Neural cell (in vitro differentiated cells): ENCODE measurements around the gene CACNA1A. TPM values are rescaled to one million over a fixed set of nuclear protein-coding genes. Genes with fewer than 3 reads are reported as not detected.

Experiments used
- H2AFZ ChIP-seq: fragments of 200-600, 300-800 bp; sonication (generic), shearing (Covaris generic); 2 replicates; pipeline ENCODE4 v1.6.0; 2014; ENCODE audit warnings: low read depth, mild to moderate bottlenecking, antibody characterized with exemption, low read length, moderate library complexity
- H3F3A ChIP-seq: fragments of 200-600 bp; shearing (Covaris generic); 2 replicates; pipeline ENCODE4 v1.6.1; 2016; ENCODE audit warnings: mild to moderate bottlenecking, moderate library complexity, mixed read lengths, antibody characterized with exemption, low read length; ENCODE audit not compliant: insufficient read depth, poor library complexity, severe bottlenecking
- H3K27ac ChIP-seq: fragments of 200-600, 300-800 bp; sonication (generic), shearing (Covaris generic); 2 replicates; pipeline ENCODE4 v1.5.1; 2014; ENCODE audit warnings: mild to moderate bottlenecking, low read length, moderate library complexity
- H3K27me3 ChIP-seq: fragments of 300-800, 200-600 bp; sonication (generic), shearing (Covaris generic); 2 replicates; pipeline ENCODE4 v1.6.0; 2014; ENCODE audit warnings: mild to moderate bottlenecking, low read depth, low read length, moderate library complexity; ENCODE audit not compliant: insufficient read depth
- H3K36me3 ChIP-seq: fragments of 300-800, 200-600 bp; sonication (generic), shearing (Covaris generic); 2 replicates; pipeline ENCODE4 v1.5.1; 2014; ENCODE audit warnings: mild to moderate bottlenecking, antibody characterized with exemption, low read length, moderate library complexity; ENCODE audit not compliant: insufficient read depth
- H3K4me2 ChIP-seq: fragments of 300-800, 200-600 bp; sonication (generic), shearing (Covaris generic); 2 replicates; pipeline ENCODE4 v1.6.0; 2014; ENCODE audit warnings: mild to moderate bottlenecking, low read length
- H3K4me3 ChIP-seq: fragments of 300-800, 200-600 bp; sonication (generic), shearing (Covaris generic); 2 replicates; pipeline ENCODE4 v1.5.1; 2014; ENCODE audit warnings: mild to moderate bottlenecking, low read length, moderate library complexity
- H3K79me2 ChIP-seq: fragments of 200-600 bp; shearing (Covaris generic); replicated peaks from 2 replicates; pipeline ENCODE4 v1.6.0; 2014; ENCODE audit warnings: mild to moderate bottlenecking, low read length, moderate library complexity; ENCODE audit not compliant: insufficient read depth
- H3K9ac ChIP-seq: fragments of 300-800, 200-600 bp; sonication (generic), shearing (Covaris generic); 2 replicates; pipeline ENCODE4 v1.6.1; 2016; ENCODE audit warnings: mild to moderate bottlenecking, low read length, mixed read lengths
- H3K9me2 ChIP-seq: fragments of 200-600 bp; shearing (Covaris generic); 2 replicates; pipeline ENCODE4 v1.6.1; 2016; ENCODE audit warnings: mild to moderate bottlenecking, low read length, mixed read lengths; ENCODE audit not compliant: insufficient read depth
- H3K9me3 ChIP-seq: fragments of 200-600, 300-800 bp; sonication (generic), shearing (Covaris generic); 2 replicates; pipeline ENCODE4 v1.6.1; 2016; ENCODE audit warnings: mild to moderate bottlenecking, mixed run types, low read length, moderate library complexity, mixed read lengths
- H4K20me1 ChIP-seq: fragments of 200-600 bp; shearing (Covaris generic); 2 replicates; pipeline ENCODE4 v1.6.1; 2016; ENCODE audit warnings: mild to moderate bottlenecking, mixed run types; ENCODE audit not compliant: insufficient read depth
- EP300 ChIP-seq: fragments of 450-650 bp; conservative IDR thresholded peaks from 2 replicates; pipeline ENCODE4 v1.6.1; 2014; ENCODE audit warnings: antibody characterized with exemption, mild to moderate bottlenecking, moderate library complexity; ENCODE audit not compliant: poor library complexity, severe bottlenecking
- MXI1 ChIP-seq: fragments of 450-650 bp; conservative IDR thresholded peaks from 2 replicates; pipeline ENCODE4 v1.6.1; 2014; ENCODE audit warnings: antibody characterized with exemption, mild to moderate bottlenecking; ENCODE audit not compliant: poor library complexity, severe bottlenecking
- POLR2AphosphoS5 ChIP-seq: IDR thresholded peaks from 2 replicates; pipeline ENCODE4 v1.6.1; 2012
- SMC3 ChIP-seq: fragments of 450-650 bp; conservative IDR thresholded peaks from 2 replicates; pipeline ENCODE4 v1.6.1; 2014; ENCODE audit warnings: antibody characterized with exemption, mild to moderate bottlenecking, moderate library complexity; ENCODE audit not compliant: poor library complexity
- TAF1 ChIP-seq: IDR thresholded peaks from 2 replicates; pipeline ENCODE4 v1.6.1; 2012; ENCODE audit warnings: low read depth
- polyA plus RNA-seq: library from polyadenylated mRNA; depleted of rRNA; stranded (reverse); fragments of >200 nt; gene quantifications from 2 replicates; pipeline ENCODE4 v1.2.3, GENCODE V29; 2014
- TF ChIP-seq, protein P1 (sequence below): IDR thresholded peaks from 2 replicates; pipeline ENCODE4 v1.6.1; 2012; ENCODE audit warnings: borderline replicate concordance
- TF ChIP-seq, protein P2 (sequence below): fragments of 450-650 bp; IDR thresholded peaks from 2 replicates; pipeline ENCODE4 v1.5.1; 2014; ENCODE audit warnings: antibody characterized with exemption, mild to moderate bottlenecking, moderate library complexity; ENCODE audit not compliant: poor library complexity, severe bottlenecking

Gene CACNA1A
- polyA plus RNA-seq, 1 donor from 2014 or later = 6.9 TPM

DNA sequence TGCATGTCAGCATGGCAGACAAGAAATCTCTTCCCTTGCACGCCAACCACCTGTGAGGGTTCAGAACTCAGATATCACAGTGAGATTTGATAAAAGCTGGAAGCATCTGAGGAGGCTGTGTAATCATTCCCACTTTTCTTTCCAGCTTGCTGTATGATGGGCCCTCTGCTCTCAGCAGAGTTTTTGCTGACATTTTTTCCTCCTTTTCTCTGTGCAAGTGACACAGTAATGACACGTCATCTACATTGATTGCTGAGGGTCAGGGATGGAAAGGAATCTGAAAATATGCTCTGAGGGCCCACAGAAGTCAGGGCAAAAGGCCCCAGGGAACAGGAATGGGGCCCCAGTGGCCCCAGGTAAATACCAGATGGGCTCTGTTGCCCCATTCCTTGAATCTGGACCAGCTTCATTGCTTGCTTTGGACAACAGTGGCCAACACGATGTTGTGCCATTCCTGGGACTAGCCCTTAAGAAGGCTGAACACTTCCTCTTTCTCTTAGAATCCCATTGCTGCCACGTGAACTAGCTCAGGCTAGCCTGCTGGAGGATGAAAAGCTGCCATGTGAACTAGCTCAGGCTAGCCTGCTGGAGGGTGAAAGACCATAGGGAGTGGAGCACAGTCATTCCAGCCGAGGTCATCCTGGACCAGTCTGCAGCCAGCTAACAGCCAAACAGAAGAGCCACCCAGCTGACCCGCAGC, 68.2 kb downstream of the CACNA1A start:
- Histone ChIP-seq H3K9ac (no peak overlapping the region), H3K27me3 (no peaks in the 10 kb centered on the region), H3K36me3 (no peaks in the 10 kb centered on the region), H3K9me3 (no peaks in the 10 kb centered on the region), H3K4me3 (no peak overlapping the region), H3K9me2 (no peaks in the 10 kb centered on the region), H2AFZ (no peak overlapping the region), H3K27ac (peak overlapping the region; percentile 31), H3F3A (no peaks in the 10 kb centered on the region), H3K4me2 (no peak overlapping the region), H3K79me2 (no peaks in the 10 kb centered on the region), H4K20me1 (no peaks in the 10 kb centered on the region)
- TF ChIP-seq POLR2AphosphoS5 (peak; percentile 16), SMC3 (no peak), EP300 (no peak)
- TF ChIP-seq, protein P1, sequence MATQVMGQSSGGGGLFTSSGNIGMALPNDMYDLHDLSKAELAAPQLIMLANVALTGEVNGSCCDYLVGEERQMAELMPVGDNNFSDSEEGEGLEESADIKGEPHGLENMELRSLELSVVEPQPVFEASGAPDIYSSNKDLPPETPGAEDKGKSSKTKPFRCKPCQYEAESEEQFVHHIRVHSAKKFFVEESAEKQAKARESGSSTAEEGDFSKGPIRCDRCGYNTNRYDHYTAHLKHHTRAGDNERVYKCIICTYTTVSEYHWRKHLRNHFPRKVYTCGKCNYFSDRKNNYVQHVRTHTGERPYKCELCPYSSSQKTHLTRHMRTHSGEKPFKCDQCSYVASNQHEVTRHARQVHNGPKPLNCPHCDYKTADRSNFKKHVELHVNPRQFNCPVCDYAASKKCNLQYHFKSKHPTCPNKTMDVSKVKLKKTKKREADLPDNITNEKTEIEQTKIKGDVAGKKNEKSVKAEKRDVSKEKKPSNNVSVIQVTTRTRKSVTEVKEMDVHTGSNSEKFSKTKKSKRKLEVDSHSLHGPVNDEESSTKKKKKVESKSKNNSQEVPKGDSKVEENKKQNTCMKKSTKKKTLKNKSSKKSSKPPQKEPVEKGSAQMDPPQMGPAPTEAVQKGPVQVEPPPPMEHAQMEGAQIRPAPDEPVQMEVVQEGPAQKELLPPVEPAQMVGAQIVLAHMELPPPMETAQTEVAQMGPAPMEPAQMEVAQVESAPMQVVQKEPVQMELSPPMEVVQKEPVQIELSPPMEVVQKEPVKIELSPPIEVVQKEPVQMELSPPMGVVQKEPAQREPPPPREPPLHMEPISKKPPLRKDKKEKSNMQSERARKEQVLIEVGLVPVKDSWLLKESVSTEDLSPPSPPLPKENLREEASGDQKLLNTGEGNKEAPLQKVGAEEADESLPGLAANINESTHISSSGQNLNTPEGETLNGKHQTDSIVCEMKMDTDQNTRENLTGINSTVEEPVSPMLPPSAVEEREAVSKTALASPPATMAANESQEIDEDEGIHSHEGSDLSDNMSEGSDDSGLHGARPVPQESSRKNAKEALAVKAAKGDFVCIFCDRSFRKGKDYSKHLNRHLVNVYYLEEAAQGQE = peak; percentile 51

DNA sequence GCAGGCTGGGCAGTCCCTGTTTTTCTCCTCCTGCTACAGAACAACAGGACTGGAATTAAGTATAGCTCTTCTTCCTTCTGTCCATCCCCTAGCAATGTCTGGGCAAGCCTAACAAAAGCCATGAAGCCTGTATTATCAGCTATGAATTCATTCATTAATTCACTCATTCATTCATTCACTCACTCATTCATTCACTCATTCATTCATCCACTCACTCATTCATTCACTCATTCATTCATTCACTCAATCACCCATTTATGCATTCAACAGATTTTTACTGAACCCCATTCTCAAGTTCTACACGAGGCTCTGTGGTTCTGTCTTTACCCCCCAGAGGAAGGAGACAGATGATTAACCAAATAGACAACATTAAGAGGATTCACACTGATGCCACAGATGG, 69.9 kb downstream of the CACNA1A start:
- Histone ChIP-seq H3K36me3 (no peaks in the 10 kb centered on the region), H3K27ac (no peak overlapping the region), H3K9ac (no peak overlapping the region), H2AFZ (no peak overlapping the region), H3F3A (no peaks in the 10 kb centered on the region), H3K4me3 (no peak overlapping the region), H3K79me2 (no peaks in the 10 kb centered on the region), H3K27me3 (no peaks in the 10 kb centered on the region), H4K20me1 (no peaks in the 10 kb centered on the region), H3K9me3 (no peaks in the 10 kb centered on the region), H3K9me2 (no peaks in the 10 kb centered on the region), H3K4me2 (no peak overlapping the region)
- no peak for TF ChIP-seq MXI1
- TF ChIP-seq EP300 = no peak
- TF ChIP-seq, protein P1 = no peak
- TF ChIP-seq POLR2AphosphoS5 = no peak
- TF ChIP-seq, protein P2, sequence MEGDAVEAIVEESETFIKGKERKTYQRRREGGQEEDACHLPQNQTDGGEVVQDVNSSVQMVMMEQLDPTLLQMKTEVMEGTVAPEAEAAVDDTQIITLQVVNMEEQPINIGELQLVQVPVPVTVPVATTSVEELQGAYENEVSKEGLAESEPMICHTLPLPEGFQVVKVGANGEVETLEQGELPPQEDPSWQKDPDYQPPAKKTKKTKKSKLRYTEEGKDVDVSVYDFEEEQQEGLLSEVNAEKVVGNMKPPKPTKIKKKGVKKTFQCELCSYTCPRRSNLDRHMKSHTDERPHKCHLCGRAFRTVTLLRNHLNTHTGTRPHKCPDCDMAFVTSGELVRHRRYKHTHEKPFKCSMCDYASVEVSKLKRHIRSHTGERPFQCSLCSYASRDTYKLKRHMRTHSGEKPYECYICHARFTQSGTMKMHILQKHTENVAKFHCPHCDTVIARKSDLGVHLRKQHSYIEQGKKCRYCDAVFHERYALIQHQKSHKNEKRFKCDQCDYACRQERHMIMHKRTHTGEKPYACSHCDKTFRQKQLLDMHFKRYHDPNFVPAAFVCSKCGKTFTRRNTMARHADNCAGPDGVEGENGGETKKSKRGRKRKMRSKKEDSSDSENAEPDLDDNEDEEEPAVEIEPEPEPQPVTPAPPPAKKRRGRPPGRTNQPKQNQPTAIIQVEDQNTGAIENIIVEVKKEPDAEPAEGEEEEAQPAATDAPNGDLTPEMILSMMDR = no peak
- TF ChIP-seq TAF1 = no peak
